Neural cell (in vitro differentiated cells): Measurements from ENCODE around the gene ADAMTS6. TPM values are rescaled to one million over a fixed set of nuclear protein-coding genes. Genes with fewer than 3 reads are reported as not detected.

Source experiments
- H2AFZ ChIP-seq: fragments of 200-600, 300-800 bp; sonication (generic), shearing (Covaris generic); 2 replicates; pipeline ENCODE4 v1.6.0; 2014; ENCODE audit warnings: low read depth, mild to moderate bottlenecking, antibody characterized with exemption, low read length, moderate library complexity
- H3F3A ChIP-seq: fragments of 200-600 bp; shearing (Covaris generic); 2 replicates; pipeline ENCODE4 v1.6.1; 2016; ENCODE audit warnings: mild to moderate bottlenecking, moderate library complexity, mixed read lengths, antibody characterized with exemption, low read length; ENCODE audit not compliant: insufficient read depth, poor library complexity, severe bottlenecking
- H3K27ac ChIP-seq: fragments of 200-600, 300-800 bp; sonication (generic), shearing (Covaris generic); 2 replicates; pipeline ENCODE4 v1.5.1; 2014; ENCODE audit warnings: mild to moderate bottlenecking, low read length, moderate library complexity
- H3K27me3 ChIP-seq: fragments of 300-800, 200-600 bp; sonication (generic), shearing (Covaris generic); 2 replicates; pipeline ENCODE4 v1.6.0; 2014; ENCODE audit warnings: mild to moderate bottlenecking, low read depth, low read length, moderate library complexity; ENCODE audit not compliant: insufficient read depth
- H3K36me3 ChIP-seq: fragments of 300-800, 200-600 bp; sonication (generic), shearing (Covaris generic); 2 replicates; pipeline ENCODE4 v1.5.1; 2014; ENCODE audit warnings: mild to moderate bottlenecking, antibody characterized with exemption, low read length, moderate library complexity; ENCODE audit not compliant: insufficient read depth
- H3K4me2 ChIP-seq: fragments of 300-800, 200-600 bp; sonication (generic), shearing (Covaris generic); 2 replicates; pipeline ENCODE4 v1.6.0; 2014; ENCODE audit warnings: mild to moderate bottlenecking, low read length
- H3K4me3 ChIP-seq: fragments of 300-800, 200-600 bp; sonication (generic), shearing (Covaris generic); 2 replicates; pipeline ENCODE4 v1.5.1; 2014; ENCODE audit warnings: mild to moderate bottlenecking, low read length, moderate library complexity
- H3K79me2 ChIP-seq: fragments of 200-600 bp; shearing (Covaris generic); replicated peaks from 2 replicates; pipeline ENCODE4 v1.6.0; 2014; ENCODE audit warnings: mild to moderate bottlenecking, low read length, moderate library complexity; ENCODE audit not compliant: insufficient read depth
- H3K9ac ChIP-seq: fragments of 300-800, 200-600 bp; sonication (generic), shearing (Covaris generic); 2 replicates; pipeline ENCODE4 v1.6.1; 2016; ENCODE audit warnings: mild to moderate bottlenecking, low read length, mixed read lengths
- H3K9me2 ChIP-seq: fragments of 200-600 bp; shearing (Covaris generic); 2 replicates; pipeline ENCODE4 v1.6.1; 2016; ENCODE audit warnings: mild to moderate bottlenecking, low read length, mixed read lengths; ENCODE audit not compliant: insufficient read depth
- H3K9me3 ChIP-seq: fragments of 200-600, 300-800 bp; sonication (generic), shearing (Covaris generic); 2 replicates; pipeline ENCODE4 v1.6.1; 2016; ENCODE audit warnings: mild to moderate bottlenecking, mixed run types, low read length, moderate library complexity, mixed read lengths
- H4K20me1 ChIP-seq: fragments of 200-600 bp; shearing (Covaris generic); 2 replicates; pipeline ENCODE4 v1.6.1; 2016; ENCODE audit warnings: mild to moderate bottlenecking, mixed run types; ENCODE audit not compliant: insufficient read depth
- EP300 ChIP-seq: fragments of 450-650 bp; conservative IDR thresholded peaks from 2 replicates; pipeline ENCODE4 v1.6.1; 2014; ENCODE audit warnings: antibody characterized with exemption, mild to moderate bottlenecking, moderate library complexity; ENCODE audit not compliant: poor library complexity, severe bottlenecking
- EZH2 ChIP-seq: fragments of 200-600, 300-800 bp; shearing (Covaris generic), sonication (generic); IDR thresholded peaks from 2 replicates; pipeline ENCODE4 v1.6.1; 2014; ENCODE audit warnings: antibody characterized with exemption, low read length, borderline replicate concordance, mild to moderate bottlenecking; ENCODE audit not compliant: insufficient read depth, poor library complexity, severe bottlenecking
- MXI1 ChIP-seq: fragments of 450-650 bp; conservative IDR thresholded peaks from 2 replicates; pipeline ENCODE4 v1.6.1; 2014; ENCODE audit warnings: antibody characterized with exemption, mild to moderate bottlenecking; ENCODE audit not compliant: poor library complexity, severe bottlenecking
- POLR2AphosphoS5 ChIP-seq: IDR thresholded peaks from 2 replicates; pipeline ENCODE4 v1.6.1; 2012
- RAD21 ChIP-seq: fragments of 450-650 bp; conservative IDR thresholded peaks from 2 replicates; pipeline ENCODE4 v1.6.1; 2014; ENCODE audit warnings: antibody characterized with exemption, mild to moderate bottlenecking, moderate library complexity
- SMC3 ChIP-seq: fragments of 450-650 bp; conservative IDR thresholded peaks from 2 replicates; pipeline ENCODE4 v1.6.1; 2014; ENCODE audit warnings: antibody characterized with exemption, mild to moderate bottlenecking, moderate library complexity; ENCODE audit not compliant: poor library complexity
- TAF1 ChIP-seq: IDR thresholded peaks from 2 replicates; pipeline ENCODE4 v1.6.1; 2012; ENCODE audit warnings: low read depth
- polyA plus RNA-seq: library from polyadenylated mRNA; depleted of rRNA; stranded (reverse); fragments of >200 nt; gene quantifications from 2 replicates; pipeline ENCODE4 v1.2.3, GENCODE V29; 2014
- TF ChIP-seq, protein P1 (sequence below): IDR thresholded peaks from 2 replicates; pipeline ENCODE4 v1.6.1; 2012; ENCODE audit warnings: borderline replicate concordance

ADAMTS6 gene
- polyA plus RNA-seq, 1 donor from 2014 or later, result 0.58 TPM

- H3F3A ChIP-seq, result no peaks in the 10 kb centered on the region
- H3K9me3 ChIP-seq, result no peaks in the 10 kb centered on the region
- no peak overlapping the region for H2AFZ ChIP-seq
- no peak overlapping the region for H3K9ac ChIP-seq
- no peak overlapping the region for H3K4me3 ChIP-seq
- TF ChIP-seq POLR2AphosphoS5 (no peak), MXI1 (no peak), TAF1 (no peak), EZH2 (no peak), SMC3 (no peak), RAD21 (no peak)
- TF ChIP-seq, protein P1, sequence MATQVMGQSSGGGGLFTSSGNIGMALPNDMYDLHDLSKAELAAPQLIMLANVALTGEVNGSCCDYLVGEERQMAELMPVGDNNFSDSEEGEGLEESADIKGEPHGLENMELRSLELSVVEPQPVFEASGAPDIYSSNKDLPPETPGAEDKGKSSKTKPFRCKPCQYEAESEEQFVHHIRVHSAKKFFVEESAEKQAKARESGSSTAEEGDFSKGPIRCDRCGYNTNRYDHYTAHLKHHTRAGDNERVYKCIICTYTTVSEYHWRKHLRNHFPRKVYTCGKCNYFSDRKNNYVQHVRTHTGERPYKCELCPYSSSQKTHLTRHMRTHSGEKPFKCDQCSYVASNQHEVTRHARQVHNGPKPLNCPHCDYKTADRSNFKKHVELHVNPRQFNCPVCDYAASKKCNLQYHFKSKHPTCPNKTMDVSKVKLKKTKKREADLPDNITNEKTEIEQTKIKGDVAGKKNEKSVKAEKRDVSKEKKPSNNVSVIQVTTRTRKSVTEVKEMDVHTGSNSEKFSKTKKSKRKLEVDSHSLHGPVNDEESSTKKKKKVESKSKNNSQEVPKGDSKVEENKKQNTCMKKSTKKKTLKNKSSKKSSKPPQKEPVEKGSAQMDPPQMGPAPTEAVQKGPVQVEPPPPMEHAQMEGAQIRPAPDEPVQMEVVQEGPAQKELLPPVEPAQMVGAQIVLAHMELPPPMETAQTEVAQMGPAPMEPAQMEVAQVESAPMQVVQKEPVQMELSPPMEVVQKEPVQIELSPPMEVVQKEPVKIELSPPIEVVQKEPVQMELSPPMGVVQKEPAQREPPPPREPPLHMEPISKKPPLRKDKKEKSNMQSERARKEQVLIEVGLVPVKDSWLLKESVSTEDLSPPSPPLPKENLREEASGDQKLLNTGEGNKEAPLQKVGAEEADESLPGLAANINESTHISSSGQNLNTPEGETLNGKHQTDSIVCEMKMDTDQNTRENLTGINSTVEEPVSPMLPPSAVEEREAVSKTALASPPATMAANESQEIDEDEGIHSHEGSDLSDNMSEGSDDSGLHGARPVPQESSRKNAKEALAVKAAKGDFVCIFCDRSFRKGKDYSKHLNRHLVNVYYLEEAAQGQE, result no peak
- no peak overlapping the region for H3K27ac ChIP-seq
- H3K79me2 ChIP-seq, result no peaks in the 10 kb centered on the region
- no peak overlapping the region for H3K4me2 ChIP-seq
- H3K27me3 ChIP-seq, result no peaks in the 10 kb centered on the region
- H3K36me3 ChIP-seq, result no peaks in the 10 kb centered on the region
- no peaks in the 10 kb centered on the region for H4K20me1 ChIP-seq
- H3K9me2 ChIP-seq, result no peaks in the 10 kb centered on the region
Observed at GRCh38 chr5:65152131-65152530, 329.6 kb downstream of the ADAMTS6 start.

GRCh38 chr5:65151614-65152013 is 330.1 kb downstream of the ADAMTS6 start:
- no peaks in the 10 kb centered on the region for H3K27me3 ChIP-seq
- H3K36me3 ChIP-seq, result no peaks in the 10 kb centered on the region
- H3K27ac ChIP-seq, result no peak overlapping the region
- H3K9me2 ChIP-seq, result no peaks in the 10 kb centered on the region
- no peak overlapping the region for H3K4me2 ChIP-seq
- no peak overlapping the region for H3K4me3 ChIP-seq
- no peak for TF ChIP-seq RAD21
- TF ChIP-seq MXI1, result no peak
- no peaks in the 10 kb centered on the region for H4K20me1 ChIP-seq
- H3K9ac ChIP-seq, result no peak overlapping the region
- H3F3A ChIP-seq, result no peaks in the 10 kb centered on the region
- no peak overlapping the region for H2AFZ ChIP-seq
- no peaks in the 10 kb centered on the region for H3K79me2 ChIP-seq
- no peaks in the 10 kb centered on the region for H3K9me3 ChIP-seq

DNA sequence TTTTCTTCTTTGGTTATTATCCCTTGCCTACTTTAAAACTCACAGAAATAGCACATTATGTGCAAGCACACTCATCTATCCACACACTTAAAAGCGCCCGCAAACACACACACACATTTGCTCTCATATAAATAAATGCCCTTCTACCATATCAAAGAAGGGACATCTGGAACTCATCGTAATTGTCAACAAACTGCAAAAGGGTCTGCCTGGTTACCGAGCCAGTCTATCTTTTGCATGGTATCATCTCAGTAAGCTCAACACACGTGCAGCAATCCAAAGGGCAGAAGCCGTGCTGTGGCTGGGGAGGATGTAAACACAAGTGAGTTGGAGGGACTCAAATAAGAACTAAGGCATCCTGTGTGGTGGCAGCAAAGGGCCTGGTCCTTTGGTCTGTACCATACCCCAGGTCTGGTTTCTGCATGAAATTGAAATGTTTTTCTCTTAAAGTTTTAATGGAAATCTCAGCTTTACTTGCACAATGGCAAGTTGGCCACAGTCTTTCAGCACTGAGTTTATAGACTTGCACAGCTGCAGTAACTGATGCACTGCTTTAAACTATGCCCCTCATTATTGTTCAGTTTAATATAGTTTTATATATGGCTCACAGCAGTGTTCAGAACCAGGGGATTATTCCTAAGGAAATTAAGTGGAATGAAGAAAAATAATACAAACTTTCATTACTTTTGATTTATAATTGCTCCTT is 331.0 kb downstream of the ADAMTS6 start:
- Histone ChIP-seq H3K27ac (no peak overlapping the region), H3K27me3 (no peaks in the 10 kb centered on the region), H3K9me2 (no peaks in the 10 kb centered on the region), H3K9me3 (no peaks in the 10 kb centered on the region), H3K36me3 (no peaks in the 10 kb centered on the region), H2AFZ (no peak overlapping the region), H4K20me1 (no peaks in the 10 kb centered on the region), H3K4me2 (no peak overlapping the region), H3F3A (no peaks in the 10 kb centered on the region), H3K9ac (no peak overlapping the region), H3K79me2 (no peaks in the 10 kb centered on the region), H3K4me3 (no peak overlapping the region)
- TF ChIP-seq EP300 (no peak), TAF1 (no peak), MXI1 (no peak), RAD21 (no peak), EZH2 (no peak)
- TF ChIP-seq, protein P1, result no peak
